Esophagus muscularis mucosa (tissue), 4 donors: ENCODE measurements around the gene CCDC182. TPM values are rescaled to one million over a fixed set of nuclear protein-coding genes. Genes with fewer than 3 reads are reported as not detected.

Source experiments
- DNase-seq: peaks from one replicate; pipeline ENCODE4 v3.0.0-alpha.2; 2017; ENCODE audit errors: extremely low spot score
- H3K27ac ChIP-seq, 4 donors: fragments of 200-600 bp; sonication (generic); replicated peaks in 1 of 4; 1 replicate in 3 of 4; 2 replicates in 1 of 4; pipeline ENCODE4 v1.5.1; 2016 to 2019; ENCODE audit warnings: mild to moderate bottlenecking in 1 of 4
- H3K27me3 ChIP-seq, 4 donors: fragments of 200-600 bp; sonication (generic); one replicate each; pipeline versions ENCODE4 v1.5.1 to v1.6.0; 2016 to 2019
- H3K36me3 ChIP-seq, 4 donors: fragments of 200-600 bp; sonication (generic); one replicate each; pipeline ENCODE4 v1.5.1; 2016 to 2019
- H3K4me1 ChIP-seq, 4 donors: fragments of 200-600 bp; sonication (generic); one replicate each; pipeline ENCODE4 v1.5.1; 2016 to 2019
- H3K4me3 ChIP-seq, 4 donors: fragments of 200-600 bp; sonication (generic); 1 replicate in 2 of 4; 2 replicates in 2 of 4; pipeline ENCODE4 v1.5.1; 2016 to 2019; ENCODE audit warnings: mild to moderate bottlenecking in 4 of 4, moderate library complexity in 1 of 4
- H3K9me3 ChIP-seq, 4 donors: fragments of 200-600 bp; sonication (generic); 1 replicate in 3 of 4; 2 replicates in 1 of 4; pipeline ENCODE4 v1.5.1; 2016 to 2019
- EP300 ChIP-seq: sonication (generic); formaldehyde crosslinking; IDR thresholded peaks from one replicate; pipeline ENCODE4 v1.6.1; 2017; ENCODE audit warnings: antibody characterized with exemption
- POLR2A ChIP-seq: fragments of 450-650 bp; IDR thresholded peaks from one replicate; pipeline ENCODE4 v1.6.1; 2017; ENCODE audit warnings: antibody characterized with exemption, moderate library complexity, mild to moderate bottlenecking, low read depth
- POLR2AphosphoS5 ChIP-seq, 2 donors: sonication (generic); formaldehyde crosslinking; IDR thresholded peaks; one replicate each; pipeline ENCODE4 v1.6.1; 2017; ENCODE audit warnings: antibody characterized with exemption in 2 of 2
- WGBS: methylation state at CpG from one replicate; pipeline ENCODE4 v1.1.5; 2018; 5-methylcytosine and 5-hydroxymethylcytosine counted together
- intact Hi-C: fragments of 100-400 bp; cut with DNase I; formaldehyde crosslinking; loops from one replicate; pipeline ENCODE4 v1.15.1; 2023
- total RNA-seq, 4 donors: library from RNA; depleted of rRNA; stranded (reverse); fragments of >200 nt; gene quantifications; one replicate each; pipeline versions ENCODE4 v1.1.0 to v1.2.1, GENCODE V29; 2016
- TF ChIP-seq, protein P1 (sequence below), 3 experiments: fragments of 200-600 bp in 2 of 3; fragments of 450-650 bp in 1 of 3; sonication (generic) in 2 of 3; IDR thresholded peaks; one replicate each; pipeline ENCODE4 v1.5.1; 2017 to 2019; ENCODE audit warnings: antibody characterized with exemption in 3 of 3, mild to moderate bottlenecking in 2 of 3, moderate library complexity in 1 of 3

CCDC182 gene
- total RNA-seq, 4 donors from 2014 or later = not detected

DNA sequence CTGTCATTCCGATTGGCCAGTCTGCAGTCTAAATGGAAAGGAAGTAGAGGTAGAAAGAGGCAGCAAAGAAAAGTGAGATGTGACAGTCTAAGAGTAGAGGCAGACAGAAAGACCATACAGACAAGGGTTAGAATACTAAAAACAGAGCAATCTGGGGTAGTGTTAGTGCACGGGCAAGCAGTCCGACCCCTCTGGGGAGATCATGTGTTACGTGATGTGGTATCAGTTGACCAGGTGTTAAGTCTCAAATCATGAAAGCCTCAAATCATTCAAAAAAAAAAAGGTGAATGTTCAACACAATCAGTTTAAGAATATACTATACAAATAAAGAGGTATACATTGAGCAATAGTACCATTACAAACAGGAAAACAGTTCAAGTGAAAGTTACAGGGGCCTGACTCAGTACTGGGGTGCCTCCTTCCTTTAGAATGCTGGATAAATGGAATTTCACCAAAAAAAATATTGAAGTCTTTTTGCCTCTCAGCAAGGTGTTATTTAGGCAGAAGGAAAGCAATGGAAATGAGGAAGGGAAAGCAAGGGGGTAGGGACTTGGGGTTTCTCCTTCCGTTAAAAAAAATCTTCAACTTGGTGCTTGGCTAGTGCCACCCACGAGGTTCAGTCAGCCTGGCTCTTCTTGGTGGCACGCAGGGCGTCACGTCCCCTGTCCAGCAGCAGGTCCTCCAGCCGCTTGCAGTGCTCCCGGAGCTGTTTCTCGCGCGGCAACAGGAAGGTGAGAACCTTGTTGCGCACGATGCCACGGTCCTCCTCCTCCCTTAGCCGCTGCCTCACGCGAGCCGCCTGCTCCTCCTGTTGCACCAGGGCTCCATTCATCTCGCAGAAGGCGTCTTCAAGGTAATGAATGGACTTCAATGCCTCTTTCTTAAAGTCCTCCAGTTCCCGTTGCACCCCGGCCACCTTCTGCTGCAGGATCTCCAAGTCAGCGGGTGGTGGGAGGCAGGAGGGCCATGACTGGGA, 616 bp downstream of the CCDC182 start:
- no peak overlapping the region for H3K4me3 ChIP-seq
- intact Hi-C loops = loop anchor here (5.0 kb wide), 3 partner anchors 147 to 612 kb away; no protein-coding TSS in a partner anchor
- no peaks in the 10 kb centered on the region for H3K9me3 ChIP-seq
- WGBS = 87% methylated on average over 26 of the region's 26 CpGs
- no peak overlapping the region for H3K27ac ChIP-seq
- no peaks in the 10 kb centered on the region for H3K36me3 ChIP-seq
- no peak for DNase-seq
- H3K27me3 ChIP-seq = peaks cover 0 to 17% (median 0%) of the 10 kb centered on the region in 4 donors
- TF ChIP-seq POLR2A (no peak), POLR2AphosphoS5 (IDR thresholded peaks at IDR 0.05) (no peak), EP300 (no peak)
- TF ChIP-seq, protein P1, sequence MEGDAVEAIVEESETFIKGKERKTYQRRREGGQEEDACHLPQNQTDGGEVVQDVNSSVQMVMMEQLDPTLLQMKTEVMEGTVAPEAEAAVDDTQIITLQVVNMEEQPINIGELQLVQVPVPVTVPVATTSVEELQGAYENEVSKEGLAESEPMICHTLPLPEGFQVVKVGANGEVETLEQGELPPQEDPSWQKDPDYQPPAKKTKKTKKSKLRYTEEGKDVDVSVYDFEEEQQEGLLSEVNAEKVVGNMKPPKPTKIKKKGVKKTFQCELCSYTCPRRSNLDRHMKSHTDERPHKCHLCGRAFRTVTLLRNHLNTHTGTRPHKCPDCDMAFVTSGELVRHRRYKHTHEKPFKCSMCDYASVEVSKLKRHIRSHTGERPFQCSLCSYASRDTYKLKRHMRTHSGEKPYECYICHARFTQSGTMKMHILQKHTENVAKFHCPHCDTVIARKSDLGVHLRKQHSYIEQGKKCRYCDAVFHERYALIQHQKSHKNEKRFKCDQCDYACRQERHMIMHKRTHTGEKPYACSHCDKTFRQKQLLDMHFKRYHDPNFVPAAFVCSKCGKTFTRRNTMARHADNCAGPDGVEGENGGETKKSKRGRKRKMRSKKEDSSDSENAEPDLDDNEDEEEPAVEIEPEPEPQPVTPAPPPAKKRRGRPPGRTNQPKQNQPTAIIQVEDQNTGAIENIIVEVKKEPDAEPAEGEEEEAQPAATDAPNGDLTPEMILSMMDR (IDR thresholded peaks at IDR 0.05) = no peak
- no peaks in the 10 kb centered on the region for H3K4me1 ChIP-seq

DNA sequence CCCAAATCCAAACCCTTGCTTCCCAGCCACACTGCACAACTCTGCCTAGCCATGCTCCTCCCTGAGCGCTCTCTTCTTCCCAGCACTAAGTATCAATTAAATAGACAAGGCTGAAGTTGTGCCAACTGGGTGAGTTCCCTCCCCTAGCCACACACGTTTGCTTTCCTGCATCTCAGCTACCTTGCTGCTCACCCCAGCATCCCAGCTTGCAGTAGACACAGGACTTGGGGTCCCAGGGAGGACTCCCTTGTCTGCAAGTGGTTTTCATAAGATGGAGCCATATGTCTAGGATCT, 4.9 kb downstream of the CCDC182 start:
- no peaks in the 10 kb centered on the region for H3K9me3 ChIP-seq
- intact Hi-C loops = no loop called here
- no peak overlapping the region for H3K4me3 ChIP-seq
- no peaks in the 10 kb centered on the region for H3K36me3 ChIP-seq
- TF ChIP-seq POLR2AphosphoS5 (IDR thresholded peaks at IDR 0.05) = no peak
- TF ChIP-seq, protein P1 (IDR thresholded peaks at IDR 0.05) = no peak
- no peak for TF ChIP-seq POLR2A
- no peak for TF ChIP-seq EP300
- 67% methylated on average over 1 of the region's 2 CpGs for WGBS
- no peak for DNase-seq
- no peaks in the 10 kb centered on the region for H3K4me1 ChIP-seq
- no peak overlapping the region for H3K27ac ChIP-seq
- peaks cover 0 to 7% (median 0%) of the 10 kb centered on the region in 4 donors for H3K27me3 ChIP-seq

DNA sequence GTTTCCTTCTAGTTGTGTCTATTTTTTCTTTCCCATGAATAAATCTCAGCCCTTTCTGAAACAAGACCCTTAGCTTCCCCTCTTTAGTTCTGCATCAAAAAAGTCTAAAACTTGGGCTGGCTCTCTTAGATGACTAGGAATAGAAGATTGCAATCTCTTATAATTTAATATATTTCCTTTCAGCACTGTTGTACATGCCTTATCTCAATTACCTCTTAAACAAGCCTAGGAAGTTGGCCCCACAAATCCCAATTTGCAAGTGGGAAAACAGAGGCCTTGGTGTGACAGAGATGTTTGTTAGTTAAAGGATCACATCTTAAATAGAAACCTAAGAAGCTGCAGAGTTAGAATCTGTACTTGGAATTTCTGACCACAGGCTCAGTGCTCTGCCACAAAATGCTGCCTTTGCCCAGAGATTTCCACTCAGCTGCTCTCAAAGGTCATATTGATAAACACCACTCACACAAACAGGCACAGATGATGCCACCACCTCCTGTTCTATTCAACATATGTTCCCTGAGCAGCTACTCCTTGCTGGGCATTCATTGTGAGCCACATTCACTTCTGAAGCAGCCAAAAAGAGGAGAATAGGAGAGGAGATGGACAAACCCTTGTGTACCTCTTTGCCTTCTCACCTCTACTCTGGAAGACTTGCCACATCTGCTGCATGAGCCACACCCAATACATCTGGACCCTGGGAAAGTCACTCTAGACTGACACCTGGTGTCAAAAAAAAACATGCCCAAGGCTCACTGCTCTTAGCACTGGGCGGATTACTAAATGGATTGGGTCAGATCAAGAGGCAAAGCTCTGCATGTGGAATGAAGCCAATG, 5.5 kb downstream of the CCDC182 start:
- intact Hi-C loops = no loop called here
- H3K4me3 ChIP-seq = no peak overlapping the region
- WGBS = 71% methylated on average over 1 of the region's 1 CpG

DNA sequence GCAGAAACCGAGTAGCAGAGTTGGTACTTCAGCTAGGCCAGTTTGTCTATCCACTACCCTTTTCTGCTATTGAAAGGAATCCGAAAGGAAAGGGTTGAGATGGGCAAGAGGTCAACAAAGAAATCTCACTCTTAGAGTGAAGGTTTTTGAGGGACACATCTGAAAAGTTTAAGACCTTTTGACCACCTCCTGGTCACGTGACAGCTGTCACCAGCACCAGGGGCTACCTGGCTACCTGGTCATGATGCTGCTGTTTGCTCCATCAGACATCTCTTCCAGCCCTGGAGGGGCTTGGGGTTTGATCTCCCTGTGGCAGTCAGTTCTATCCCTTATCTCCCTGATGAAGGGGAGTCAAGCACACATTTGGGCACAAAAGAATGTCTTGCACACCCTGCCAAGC, 7.6 kb downstream of the CCDC182 start:
- WGBS = 76% methylated on average over 3 of the region's 3 CpGs
- H3K9me3 ChIP-seq = no peaks in the 10 kb centered on the region
- H3K27me3 ChIP-seq = peaks cover 0 to 7% (median 0%) of the 10 kb centered on the region in 4 donors
- TF ChIP-seq EP300 (no peak), POLR2A (no peak), POLR2AphosphoS5 (IDR thresholded peaks at IDR 0.05) (no peak)
- TF ChIP-seq, protein P1 (IDR thresholded peaks at IDR 0.05) = no peak
- no peak overlapping the region for H3K4me3 ChIP-seq
- no peaks in the 10 kb centered on the region for H3K4me1 ChIP-seq
- no peak overlapping the region for H3K27ac ChIP-seq
- no peak for DNase-seq
- H3K36me3 ChIP-seq = no peaks in the 10 kb centered on the region
- intact Hi-C loops = no loop called here

More for the DNA sequence above, 5.5 kb downstream of the CCDC182 start:
- Histone ChIP-seq H3K27me3 (peaks cover 0 to 7% (median 0%) of the 10 kb centered on the region in 4 donors), H3K27ac (no peak overlapping the region), H3K36me3 (no peaks in the 10 kb centered on the region), H3K9me3 (no peaks in the 10 kb centered on the region), H3K4me1 (no peaks in the 10 kb centered on the region)
- TF ChIP-seq, protein P1 (IDR thresholded peaks at IDR 0.05) = peak in 1 of 3 experiments; percentile 17
- no peak for TF ChIP-seq POLR2AphosphoS5 (IDR thresholded peaks at IDR 0.05)
- no peak for TF ChIP-seq POLR2A
- no peak for DNase-seq
